Uterus (tissue), 2 donors: ENCODE results near the gene EFCC1.

Experiments used
- CTCF ChIP-seq, 4 experiments: fragments of 200-600 bp in 2 of 4; fragments of 450-650 bp in 2 of 4; sonication (generic) in 2 of 4; IDR thresholded peaks; one replicate each; pipeline ENCODE4 v1.5.1; 2016 to 2019; ENCODE audit warnings: antibody characterized with exemption in 4 of 4, mild to moderate bottlenecking in 2 of 4, moderate library complexity in 1 of 4
- POLR2A ChIP-seq, 2 donors: fragments of 450-650 bp; IDR thresholded peaks; one replicate each; pipeline ENCODE4 v1.6.1; 2016; ENCODE audit warnings: antibody characterized with exemption in 2 of 2, mild to moderate bottlenecking in 1 of 2, moderate library complexity in 1 of 2

DNA sequence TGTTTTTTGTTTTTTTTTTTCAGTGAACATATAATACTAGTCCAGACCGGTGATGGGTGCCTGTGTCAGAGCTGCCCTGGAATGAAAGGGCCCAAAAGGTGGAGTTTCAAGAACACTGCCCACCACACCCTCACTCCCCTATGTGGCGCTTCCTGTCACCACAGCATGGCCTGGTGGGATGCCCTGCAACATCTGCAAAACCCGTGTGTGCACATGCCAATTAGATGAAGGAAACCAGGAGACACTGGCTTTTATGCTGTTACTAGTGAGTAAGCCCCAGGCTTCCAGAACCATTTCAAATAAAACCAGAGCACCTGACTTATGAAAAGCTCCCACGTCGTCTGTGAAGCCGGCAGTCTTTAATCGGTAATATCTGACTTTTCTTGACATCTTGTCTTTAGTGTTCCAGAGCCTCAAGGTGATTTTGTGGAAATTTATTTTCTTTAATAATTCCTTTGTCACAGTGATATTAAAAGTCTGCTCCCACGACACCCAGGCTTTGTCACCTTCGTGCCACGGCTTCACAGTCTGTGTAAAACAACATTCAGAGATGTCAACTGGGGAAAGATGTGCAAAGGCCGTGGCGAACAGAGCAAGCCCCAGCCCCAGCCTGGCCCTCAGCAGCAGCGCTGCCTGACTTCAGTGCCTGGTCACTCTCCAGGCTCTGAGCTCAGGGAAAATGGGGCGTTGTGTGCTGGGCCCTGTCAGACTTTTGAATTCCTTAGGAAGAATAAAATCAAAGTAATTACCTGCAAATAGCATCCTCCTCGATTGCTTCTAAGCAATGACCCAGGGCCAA lies 13.6 kb upstream of the EFCC1 start:
- no peak for TF ChIP-seq CTCF (IDR thresholded peaks at IDR 0.05)
- TF ChIP-seq POLR2A (IDR thresholded peaks at IDR 0.05): no peak
